Spleen (tissue), 11 donors: ENCODE results near the gene PXMP2. TPM values are rescaled to one million over a fixed set of nuclear protein-coding genes. Genes with fewer than 3 reads are reported as not detected.

ENCODE experiments used
- DNase-seq: peaks from one replicate; pipeline ENCODE4 v3.0.0-alpha.2; 2020
- H3K27ac ChIP-seq, 8 donors: fragments of 200-600 bp; sonication (generic) in 7 of 8; 1 replicate in 4 of 8; 2 replicates in 4 of 8; pipeline versions ENCODE4 v1.5.0 to v1.8.0; 2016 to 2021; ENCODE audit warnings: inconsistent platforms in 4 of 8, mild to moderate bottlenecking in 4 of 8, moderate library complexity in 1 of 8
- H3K27me3 ChIP-seq, 7 donors: fragments of 200-600 bp; sonication (generic) in 6 of 7; replicated peaks in 1 of 7; 1 replicate in 4 of 7; 2 replicates in 3 of 7; pipeline versions ENCODE4 v1.5.0 to v1.8.0; 2016 to 2021; ENCODE audit warnings: inconsistent platforms in 3 of 7, mild to moderate bottlenecking in 1 of 7
- H3K36me3 ChIP-seq, 6 donors: fragments of 200-600 bp; sonication (generic) in 5 of 6; 1 replicate in 4 of 6; 2 replicates in 2 of 6; pipeline versions ENCODE4 v1.5.0 to v1.8.0; 2016 to 2021; ENCODE audit warnings: inconsistent platforms in 2 of 6
- H3K4me1 ChIP-seq, 6 donors: fragments of 200-600 bp; sonication (generic) in 5 of 6; 1 replicate in 3 of 6; 2 replicates in 3 of 6; pipeline versions ENCODE4 v1.5.0 to v1.8.0; 2016 to 2021; ENCODE audit warnings: inconsistent platforms in 3 of 6
- H3K4me3 ChIP-seq, 8 donors: fragments of 200-600 bp; sonication (generic) in 7 of 8; 1 replicate in 4 of 8; 2 replicates in 4 of 8; pipeline versions ENCODE4 v1.5.0 to v1.8.0; 2016 to 2021; ENCODE audit warnings: inconsistent platforms in 4 of 8, mild to moderate bottlenecking in 4 of 8, moderate library complexity in 2 of 8
- H3K9me3 ChIP-seq, 8 donors: fragments of 200-600 bp; sonication (generic) in 7 of 8; 1 replicate in 4 of 8; 2 replicates in 4 of 8; pipeline versions ENCODE4 v1.5.0 to v1.8.0; 2016 to 2021; ENCODE audit warnings: inconsistent platforms in 4 of 8
- POLR2A ChIP-seq, 3 donors: fragments of 450-650 bp; IDR thresholded peaks; one replicate each; pipeline ENCODE4 v1.5.1; 2017; ENCODE audit warnings: antibody characterized with exemption in 3 of 3, mild to moderate bottlenecking in 1 of 3
- POLR2AphosphoS5 ChIP-seq, 3 donors: sonication (generic); formaldehyde crosslinking; IDR thresholded peaks; one replicate each; pipeline ENCODE4 v1.5.1; 2017; ENCODE audit warnings: antibody characterized with exemption in 3 of 3
- WGBS, 5 donors: extraction: QIAGEN DNeasy Blood & Tissue Kit in 3 of 5; methylation state at CpG; one replicate each; pipeline versions ENCODE4 v1.1.5 to v1.1.7; 2013 to 2018; 5-methylcytosine and 5-hydroxymethylcytosine counted together
- intact Hi-C: fragments of 100-400 bp; cut with DNase I; formaldehyde crosslinking; loops from one replicate; pipeline ENCODE4 v1.15.0; 2023; ENCODE audit warnings: low total_unique reads
- polyA plus RNA-seq, 3 donors: library from polyadenylated mRNA; stranded (reverse); fragments of 200-250 nt; gene quantifications; one replicate each; pipeline ENCODE4 v1.2.1, GENCODE V29; 2013
- total RNA-seq, 7 donors: library from RNA; depleted of rRNA in 3 of 7; stranded (reverse); fragments of >200 nt in 3 of 7; fragmentation: NEBNext Ultra II Directional in 4 of 7; extraction: Animal tissue kit (Norgen Biotek cat#: 25700) in 4 of 7; gene quantifications; one replicate each; pipeline versions ENCODE4 v1.1.0 to v1.2.1, GENCODE V29; 2016 to 2021
- TF ChIP-seq, protein P1 (sequence below), 11 experiments: fragments of 200-600 bp in 7 of 11; fragments of 450-650 bp in 4 of 11; sonication (generic) in 4 of 11; IDR thresholded peaks in 8 of 11; conservative IDR thresholded peaks in 3 of 11; 1 replicate in 7 of 11; 2 replicates in 4 of 11; pipeline versions ENCODE4 v1.4.0 to v1.8.0; 2016 to 2021; ENCODE audit warnings: antibody characterized with exemption in 11 of 11, inconsistent platforms in 4 of 11, mild to moderate bottlenecking in 1 of 11
- donor health status: healthy with polysubstance abuse.
- donor health status: DM: no; HTN: no; CAD: no; lungs with moderate emphysema.
- donor health status: DM: no; HTN: no; CAD: no.
- donor health status: Bipolar disorder and iron deficiency.
- donor health status: healthy.
- donor health status: DM: no; HTN: no; CAD: no.
- donor health status: DM: yes; HTN: yes; CAD: no.

The PXMP2 gene
- total and polyA plus RNA-seq, 10 donors = 3.3 to 19.6 (median 9.7) TPM

DNA sequence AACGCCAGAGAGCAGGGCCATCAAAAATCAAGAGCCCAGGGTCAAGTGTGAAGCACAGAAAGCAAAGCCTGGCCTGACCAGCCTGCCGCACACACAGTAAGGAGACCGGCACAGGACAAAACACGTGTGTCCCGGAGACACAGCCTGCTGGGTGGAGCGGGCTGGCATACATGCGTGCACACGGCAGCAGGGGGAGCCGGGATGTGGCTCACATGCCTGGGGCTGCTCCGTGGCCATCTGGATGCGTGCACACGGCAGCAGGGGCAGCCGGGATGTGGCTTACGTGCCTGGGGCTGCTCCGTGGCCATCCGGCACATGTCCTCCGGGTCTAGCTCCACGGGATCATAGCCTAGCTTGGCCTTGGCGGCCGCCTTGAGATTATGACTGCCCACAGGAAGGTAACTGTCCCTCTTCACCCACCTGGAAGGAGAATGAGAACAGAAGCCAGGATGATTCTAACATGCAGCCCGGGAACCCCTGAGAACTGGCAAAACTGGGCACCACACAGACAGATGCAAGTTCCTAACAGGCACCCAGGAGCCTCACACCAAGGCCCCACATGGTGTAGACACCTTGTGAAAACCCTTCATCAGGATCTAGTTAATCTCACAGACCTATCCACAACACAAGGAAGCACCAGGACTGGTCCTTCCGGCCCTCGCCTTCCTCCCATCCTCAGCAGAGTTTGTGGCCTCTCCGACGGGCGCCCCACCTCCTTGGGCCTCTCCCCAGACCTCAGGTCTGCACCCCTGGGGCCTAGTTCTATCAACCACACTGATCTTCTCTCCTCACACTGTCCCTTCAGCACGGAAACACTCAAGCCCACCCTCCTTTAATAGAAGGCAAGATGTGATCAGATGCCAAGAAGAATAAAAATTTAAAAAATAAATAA, 13.9 kb upstream of the PXMP2 start:
- Histone ChIP-seq H3K27me3 (no peaks in the 10 kb centered on the region), H3K9me3 (no peaks in the 10 kb centered on the region), H3K27ac (no peak overlapping the region), H3K4me1 (peaks cover 0 to 51% (median 11%) of the 10 kb centered on the region in 6 donors), H3K36me3 (peaks cover 0 to 100% (median 69%) of the 10 kb centered on the region in 6 donors), H3K4me3 (no peak overlapping the region)
- 86 to 94% (median 91%) methylated on average over 22 to 27 of the region's 27 CpGs for WGBS, 5 donors
- no peak for DNase-seq
- TF ChIP-seq, protein P1, sequence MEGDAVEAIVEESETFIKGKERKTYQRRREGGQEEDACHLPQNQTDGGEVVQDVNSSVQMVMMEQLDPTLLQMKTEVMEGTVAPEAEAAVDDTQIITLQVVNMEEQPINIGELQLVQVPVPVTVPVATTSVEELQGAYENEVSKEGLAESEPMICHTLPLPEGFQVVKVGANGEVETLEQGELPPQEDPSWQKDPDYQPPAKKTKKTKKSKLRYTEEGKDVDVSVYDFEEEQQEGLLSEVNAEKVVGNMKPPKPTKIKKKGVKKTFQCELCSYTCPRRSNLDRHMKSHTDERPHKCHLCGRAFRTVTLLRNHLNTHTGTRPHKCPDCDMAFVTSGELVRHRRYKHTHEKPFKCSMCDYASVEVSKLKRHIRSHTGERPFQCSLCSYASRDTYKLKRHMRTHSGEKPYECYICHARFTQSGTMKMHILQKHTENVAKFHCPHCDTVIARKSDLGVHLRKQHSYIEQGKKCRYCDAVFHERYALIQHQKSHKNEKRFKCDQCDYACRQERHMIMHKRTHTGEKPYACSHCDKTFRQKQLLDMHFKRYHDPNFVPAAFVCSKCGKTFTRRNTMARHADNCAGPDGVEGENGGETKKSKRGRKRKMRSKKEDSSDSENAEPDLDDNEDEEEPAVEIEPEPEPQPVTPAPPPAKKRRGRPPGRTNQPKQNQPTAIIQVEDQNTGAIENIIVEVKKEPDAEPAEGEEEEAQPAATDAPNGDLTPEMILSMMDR (IDR thresholded peaks at IDR 0.05 in 8 of 11, conservative IDR thresholded peaks at IDR 0.05 in 3 of 11) = no peak
- TF ChIP-seq POLR2A (IDR thresholded peaks at IDR 0.05) = no peak
- TF ChIP-seq POLR2AphosphoS5 (IDR thresholded peaks at IDR 0.05) = peak in 1 of 3 donors; percentile 8
- intact Hi-C loops = no loop called here

DNA sequence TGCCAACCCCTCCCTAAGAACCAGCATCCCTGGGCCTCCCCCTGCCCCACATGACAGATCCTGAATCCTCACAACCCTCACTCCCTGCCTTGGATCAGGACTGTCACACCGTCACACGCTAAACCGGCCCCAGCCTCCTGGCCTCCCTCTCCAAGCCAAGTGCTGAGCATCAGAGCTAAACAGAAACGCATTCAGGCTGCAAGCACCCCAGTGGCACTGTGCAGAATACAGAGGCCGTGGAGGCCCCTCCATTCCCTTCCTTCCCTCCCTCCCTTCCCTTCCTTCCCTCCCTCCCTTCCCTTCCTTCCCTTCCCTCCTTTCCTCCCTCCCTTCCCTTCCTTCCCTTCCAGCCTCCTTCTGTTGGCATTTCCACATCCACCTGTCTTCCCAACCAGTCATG, 12.8 kb upstream of the PXMP2 start:
- Histone ChIP-seq H3K9me3 (no peaks in the 10 kb centered on the region), H3K27me3 (no peaks in the 10 kb centered on the region), H3K4me1 (peaks cover 0 to 51% (median 11%) of the 10 kb centered on the region in 6 donors), H3K36me3 (peaks cover 0 to 100% (median 65%) of the 10 kb centered on the region in 6 donors), H3K4me3 (no peak overlapping the region), H3K27ac (peak overlapping the region in 1 of 8 donors; percentile 79)
- intact Hi-C loops = no loop called here
- TF ChIP-seq, protein P1 (IDR thresholded peaks at IDR 0.05 in 8 of 11, conservative IDR thresholded peaks at IDR 0.05 in 3 of 11) = no peak
- TF ChIP-seq POLR2AphosphoS5 (IDR thresholded peaks at IDR 0.05) (no peak), POLR2A (IDR thresholded peaks at IDR 0.05) (no peak)
- no peak for DNase-seq
- WGBS, 5 donors = 84 to 95% (median 88%) methylated on average over 5 of the region's 5 CpGs

DNA sequence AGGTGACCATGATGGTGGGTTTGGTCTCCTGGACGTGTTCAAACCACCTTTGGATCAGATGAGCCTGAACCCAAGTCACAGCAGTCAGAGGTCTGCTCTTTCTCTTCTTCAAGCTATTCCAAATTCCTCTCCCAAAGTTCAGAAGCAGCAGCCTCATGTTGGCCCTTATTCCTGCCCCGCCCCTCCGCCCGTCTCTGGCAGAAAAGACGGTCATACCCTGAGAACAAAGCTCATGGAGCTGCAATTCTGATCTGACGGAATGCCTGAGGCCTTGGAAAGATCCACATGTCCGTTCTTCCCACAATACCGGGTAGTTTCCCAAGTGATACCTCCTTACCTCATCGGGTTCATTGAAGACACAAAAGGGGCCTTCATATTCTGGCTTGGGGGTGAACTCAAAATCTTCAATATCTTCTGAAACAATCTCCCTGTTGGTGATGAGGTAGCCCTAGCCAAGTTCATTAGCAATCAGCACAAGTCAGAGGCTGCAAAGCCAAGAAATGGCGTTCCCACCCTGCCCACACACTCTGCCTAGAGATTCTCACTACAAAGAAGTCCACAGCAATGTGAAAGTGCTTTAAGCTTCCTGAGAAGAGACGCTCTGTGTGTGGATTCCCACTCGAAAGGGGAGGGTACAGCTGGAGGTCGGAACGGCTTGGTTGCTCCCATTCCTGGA, 11.5 kb upstream of the PXMP2 start:
- no peak for DNase-seq
- peak overlapping the region in 6 of 8 donors; percentile 17 to 82 (median 70) for H3K27ac ChIP-seq
- H3K9me3 ChIP-seq = no peaks in the 10 kb centered on the region
- intact Hi-C loops = no loop called here
- H3K27me3 ChIP-seq = no peaks in the 10 kb centered on the region
- H3K36me3 ChIP-seq = peaks cover 0 to 96% (median 58%) of the 10 kb centered on the region in 6 donors
- H3K4me3 ChIP-seq = no peak overlapping the region
- WGBS, 5 donors = 87 to 96% (median 93%) methylated on average over 14 of the region's 14 CpGs
- TF ChIP-seq POLR2AphosphoS5 (IDR thresholded peaks at IDR 0.05) (no peak), POLR2A (IDR thresholded peaks at IDR 0.05) (no peak)
- TF ChIP-seq, protein P1 (IDR thresholded peaks at IDR 0.05 in 8 of 11, conservative IDR thresholded peaks at IDR 0.05 in 3 of 11) = no peak
- H3K4me1 ChIP-seq = peaks cover 0 to 58% (median 11%) of the 10 kb centered on the region in 6 donors

DNA sequence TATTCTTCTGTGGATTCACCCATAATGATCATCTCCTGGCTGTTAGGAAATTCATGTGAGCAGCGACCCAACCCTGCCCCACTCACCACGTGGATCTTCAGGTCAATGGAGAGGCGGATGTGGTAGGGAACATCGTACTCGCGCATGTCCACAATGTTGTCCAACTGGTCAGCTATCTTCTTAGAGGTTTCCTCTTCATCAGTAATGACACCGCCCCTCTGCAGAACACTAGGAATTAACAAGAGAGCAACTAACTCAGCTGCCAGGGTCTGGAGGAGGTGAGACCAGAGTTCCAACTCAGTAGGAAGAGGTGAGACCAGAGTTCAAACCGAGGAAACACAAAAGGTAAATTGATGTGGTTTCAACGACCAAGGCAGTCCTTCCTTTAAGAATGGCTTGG, 9.9 kb upstream of the PXMP2 start:
- Histone ChIP-seq H3K27ac (peak overlapping the region in 7 of 8 donors; percentile 56 to 82 (median 71)), H3K4me3 (no peak overlapping the region), H3K36me3 (peaks cover 0 to 81% (median 48%) of the 10 kb centered on the region in 6 donors), H3K4me1 (peaks cover 0 to 50% (median 4%) of the 10 kb centered on the region in 6 donors), H3K27me3 (no peaks in the 10 kb centered on the region), H3K9me3 (no peaks in the 10 kb centered on the region)
- intact Hi-C loops = no loop called here
- TF ChIP-seq, protein P1 (IDR thresholded peaks at IDR 0.05 in 8 of 11, conservative IDR thresholded peaks at IDR 0.05 in 3 of 11) = no peak
- no peak for TF ChIP-seq POLR2A (IDR thresholded peaks at IDR 0.05)
- no peak for TF ChIP-seq POLR2AphosphoS5 (IDR thresholded peaks at IDR 0.05)
- WGBS, 5 donors = 76 to 96% (median 84%) methylated on average over 9 of the region's 9 CpGs
- no peak for DNase-seq
